Stimulated activated CD4-positive, alpha-beta T cell treated with anti-CD3 and anti-CD28 coated beads, Interleukin-4, amount 100 ng/mL, for 4 hours (primary cell): ENCODE measurements around the gene TJAP1.
"Not testable (repeated sequence)": the region's sequence is repeated elsewhere in the genome, so short reads cannot be mapped to it uniquely, and the experiment has no call there.

ENCODE experiments used
- DNase-seq, 2 experiments: peaks; one replicate each; pipeline ENCODE4 v3.0.0-alpha.2; 2020

Gene TJAP1

DNA sequence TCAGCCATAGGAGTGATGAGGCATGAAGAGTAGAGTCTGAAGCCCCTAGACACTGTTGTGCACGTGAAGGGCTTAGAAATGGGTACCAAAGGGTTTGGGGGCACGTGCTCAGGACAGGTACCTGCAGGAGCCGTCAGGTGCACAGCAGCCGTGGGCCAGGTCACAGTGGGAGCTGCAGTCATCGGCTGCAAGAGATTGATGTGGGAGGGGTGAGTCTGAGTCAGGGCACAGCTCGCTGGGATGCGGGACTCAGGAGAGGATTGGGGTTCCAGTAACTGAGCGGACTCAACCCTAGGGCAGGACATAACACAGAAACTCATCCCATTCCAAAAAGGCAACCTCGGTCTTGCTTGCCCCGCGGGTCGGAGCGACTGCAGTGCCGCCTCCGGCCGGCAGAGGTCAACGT lies 23.1 kb upstream of the TJAP1 start:
- DNase-seq, result peak; percentile 52 to 71

DNA sequence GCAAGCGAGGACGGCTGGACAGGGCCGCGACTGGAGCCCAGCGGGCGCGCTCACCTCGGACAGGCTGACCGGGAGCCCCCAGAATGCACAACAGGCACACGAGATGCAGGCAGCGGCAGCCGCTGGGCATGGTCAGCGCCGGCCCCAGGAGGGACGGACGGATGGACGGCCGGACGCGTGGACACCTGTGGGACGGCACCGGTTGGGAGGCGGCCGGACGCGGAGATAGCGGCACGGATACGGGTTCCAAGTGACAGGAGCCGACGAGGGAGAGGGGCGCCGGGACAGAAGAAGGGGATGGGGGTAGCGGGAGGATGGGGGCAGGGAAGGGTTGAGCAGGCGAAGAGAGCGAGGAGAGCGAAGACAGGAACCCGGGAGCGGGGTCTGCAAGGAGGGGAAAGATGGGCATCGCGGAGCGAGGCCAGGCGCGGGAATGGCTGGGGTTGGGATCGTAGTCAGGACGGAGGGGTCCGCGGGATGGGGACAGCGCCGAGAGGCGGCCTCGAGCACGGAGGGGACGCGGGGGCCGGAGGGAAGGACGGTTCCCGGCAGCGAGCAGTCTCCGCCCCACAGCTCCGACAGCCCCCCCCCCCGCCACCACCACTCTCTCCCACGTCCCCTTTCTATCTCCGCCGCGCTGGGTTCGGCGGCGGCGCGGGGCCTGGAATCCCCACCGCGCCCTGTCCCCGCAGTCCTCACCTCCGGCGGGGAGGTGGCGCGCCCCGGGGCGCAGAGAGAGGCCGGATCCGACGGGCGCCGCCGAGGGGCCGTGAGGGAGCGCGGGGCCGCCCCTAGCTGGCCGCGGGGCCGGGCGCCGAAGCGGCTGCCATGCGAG lies 22.5 kb upstream of the TJAP1 start:
- DNase-seq, result peak; percentile 26 to 50

- DNase-seq, result peak; percentile 65 to 80
These were observed 21.6 kb upstream of the TJAP1 start, which contains the start of gene DLK2 for GRCh38 chr6:43455531-43456428. Gene DLK2 (minus strand): TSS chr6:43455548. CDS start chr6:43454825, 723 bp downstream.

- no peak for DNase-seq
These were observed 19.7 kb upstream of the TJAP1 start for GRCh38 chr6:43457643-43458042.

DNA sequence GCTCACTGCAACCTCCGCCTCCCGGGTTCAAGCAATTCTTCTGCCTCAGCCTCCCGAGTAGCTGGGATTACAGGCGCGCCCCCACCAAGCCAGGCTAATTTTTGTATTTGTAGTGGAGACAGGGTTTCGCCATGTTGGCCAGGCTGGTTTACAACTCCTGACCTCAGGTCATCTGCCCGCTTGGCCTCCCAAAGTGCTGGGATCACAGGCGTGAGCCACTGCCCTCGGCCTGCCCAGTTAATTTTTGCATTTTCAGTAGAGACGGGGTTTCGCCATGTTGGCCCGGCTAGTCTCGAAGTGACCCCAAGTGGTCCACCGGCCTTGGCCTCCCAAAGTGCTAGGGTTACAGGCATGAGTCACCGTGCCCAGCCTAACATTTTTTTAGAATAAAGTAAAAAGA lies 19.2 kb upstream of the TJAP1 start:
- DNase-seq, result not testable (repeated sequence)

- DNase-seq, result no peak
These were observed 17.8 kb upstream of the TJAP1 start for GRCh38 chr6:43459535-43459934.

DNA sequence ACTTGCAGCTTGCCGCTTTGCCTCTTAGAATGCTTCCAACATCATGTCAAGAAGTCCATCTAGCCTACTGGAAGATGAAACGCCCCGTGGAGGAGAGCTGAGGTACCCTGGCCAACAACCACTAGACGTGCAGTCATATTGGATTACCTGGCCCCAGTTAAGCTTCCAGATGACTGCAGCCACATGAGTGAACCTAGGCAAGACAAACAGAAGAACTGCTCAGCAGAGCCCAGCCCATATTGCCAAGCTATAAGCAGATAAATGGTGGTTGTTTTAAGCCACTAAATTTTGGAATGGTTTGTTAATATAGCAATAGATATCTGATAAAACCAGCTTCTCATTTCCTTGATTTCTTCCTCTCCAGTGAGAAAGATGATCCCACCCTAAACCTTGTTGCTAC lies 17.3 kb upstream of the TJAP1 start:
- no peak for DNase-seq

- DNase-seq, result no peak
These were observed 15.4 kb upstream of the TJAP1 start for GRCh38 chr6:43461936-43462335.

DNA sequence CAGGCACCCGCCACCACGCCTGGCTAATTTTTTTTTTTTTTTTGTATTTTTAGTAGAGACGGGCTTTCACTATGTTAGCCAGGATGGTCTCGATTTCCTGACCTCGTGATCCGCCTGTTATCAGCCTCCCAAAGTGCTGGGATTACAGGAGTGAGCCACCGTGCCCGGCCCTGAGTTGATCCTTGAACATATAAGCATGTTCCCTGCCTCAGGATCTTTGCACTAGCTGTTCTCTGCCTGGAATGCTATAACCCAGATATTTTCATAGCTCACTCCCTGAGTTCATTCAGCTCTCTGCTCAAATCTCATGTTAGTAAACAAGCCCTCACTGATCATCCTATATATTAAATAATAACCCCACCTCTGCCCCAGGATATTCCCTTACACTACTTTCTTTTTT lies 13.0 kb upstream of the TJAP1 start:
- DNase-seq, result no peak

DNA sequence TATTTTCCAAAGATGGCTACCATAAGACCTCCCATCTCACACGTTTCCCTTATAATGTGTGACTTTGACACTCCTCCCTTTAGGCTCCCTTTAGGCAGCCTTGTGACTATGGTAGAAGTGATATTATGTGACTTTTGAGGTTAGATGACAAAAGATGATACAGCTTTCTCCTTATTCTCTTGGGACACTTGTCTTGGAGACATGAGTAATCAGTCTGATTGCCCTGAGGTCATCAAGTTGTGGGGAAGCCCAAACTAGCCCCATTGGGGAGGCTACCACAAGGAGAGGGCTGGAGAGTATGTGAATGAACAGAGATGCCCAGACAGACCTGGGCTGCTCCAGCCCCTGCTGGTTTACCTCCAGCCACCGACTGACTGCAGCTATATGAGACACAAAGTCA lies 11.4 kb upstream of the TJAP1 start:
- no peak for DNase-seq

DNA sequence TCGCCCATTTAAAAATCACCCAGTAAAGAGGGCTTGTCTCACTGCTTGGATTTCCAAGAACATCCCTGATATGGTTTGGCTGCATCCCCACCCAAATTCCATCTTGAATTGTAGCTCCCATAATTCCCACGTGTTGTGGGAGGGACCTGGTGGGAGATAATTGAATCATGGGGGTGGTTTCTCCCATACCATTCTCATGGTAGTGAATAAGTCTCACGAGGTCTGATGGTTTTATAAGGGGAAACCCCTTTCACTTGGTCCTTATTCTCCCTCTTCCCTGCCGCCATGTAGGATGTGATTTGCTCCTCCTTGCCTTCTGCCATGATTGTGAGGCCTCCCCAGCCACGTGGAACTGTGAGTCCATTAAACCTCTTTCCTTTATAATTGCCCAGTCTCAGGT lies 10.1 kb upstream of the TJAP1 start:
- not testable (repeated sequence) for DNase-seq

DNA sequence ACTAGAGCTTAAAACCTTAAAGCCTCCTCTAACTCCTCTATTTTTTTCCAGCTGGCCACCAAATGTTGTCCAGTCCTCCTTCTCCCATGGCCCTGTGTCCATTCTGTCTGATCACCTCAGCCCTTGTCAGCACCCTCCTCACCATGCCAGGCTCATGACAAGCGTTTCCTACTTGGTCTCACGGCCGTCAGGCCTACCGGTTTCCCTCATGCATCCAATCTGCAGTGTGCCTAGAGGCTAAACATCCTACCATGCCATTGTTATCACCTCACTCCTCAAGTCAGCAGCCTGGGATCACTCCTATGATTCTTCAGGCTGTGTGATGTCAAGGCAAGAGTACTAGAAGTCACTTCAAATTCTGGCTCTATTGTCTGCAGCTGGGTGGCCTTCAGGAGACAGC lies 9.6 kb upstream of the TJAP1 start:
- DNase-seq, result no peak

GRCh38 chr6:43468240-43468639 lies 9.1 kb upstream of the TJAP1 start:
- no peak for DNase-seq

DNA sequence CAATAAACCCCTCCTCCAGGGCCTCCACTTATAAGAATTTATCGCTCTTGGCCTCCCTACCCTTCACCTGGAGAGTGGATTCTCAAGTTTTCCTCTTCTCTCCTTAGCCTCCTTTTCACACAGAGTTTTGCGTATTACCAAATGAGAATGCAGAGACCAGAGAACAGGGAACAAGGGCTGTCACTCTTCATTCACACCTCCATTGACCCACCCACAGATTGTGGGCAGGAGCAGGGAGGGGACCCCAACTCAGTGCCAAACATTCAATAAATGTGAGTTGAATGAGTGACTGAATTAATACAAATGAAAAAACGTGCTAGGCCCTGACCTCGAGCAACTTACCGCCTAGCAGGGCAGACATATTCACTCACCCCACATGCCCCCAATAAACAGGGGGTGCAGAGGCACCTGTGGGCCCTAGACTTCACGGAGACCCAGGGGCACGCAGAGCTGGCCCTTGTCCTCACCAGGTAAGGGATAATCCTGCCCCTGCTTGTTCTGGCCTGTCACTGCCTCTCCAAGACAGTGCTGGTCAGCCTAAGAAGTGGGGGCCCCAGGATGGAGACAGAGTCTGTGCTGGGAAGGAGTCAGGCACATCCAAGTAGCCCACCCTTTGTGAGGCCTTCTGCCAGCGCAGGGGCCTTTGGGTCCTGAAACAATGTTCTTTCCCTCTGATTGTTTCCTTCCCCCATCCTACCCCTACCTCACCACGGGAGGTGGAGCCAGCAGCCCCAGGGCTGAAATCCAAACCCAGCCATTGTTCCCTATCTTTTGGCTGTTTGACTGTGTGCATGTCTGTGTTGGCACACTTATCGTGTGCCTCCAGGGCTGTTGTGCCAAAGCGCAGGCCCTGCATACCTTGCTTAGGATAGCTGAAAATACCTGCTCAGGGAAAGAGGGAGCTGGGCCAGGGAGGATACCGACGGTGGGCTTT lies 8.4 kb upstream of the TJAP1 start:
- DNase-seq, result no peak

DNA sequence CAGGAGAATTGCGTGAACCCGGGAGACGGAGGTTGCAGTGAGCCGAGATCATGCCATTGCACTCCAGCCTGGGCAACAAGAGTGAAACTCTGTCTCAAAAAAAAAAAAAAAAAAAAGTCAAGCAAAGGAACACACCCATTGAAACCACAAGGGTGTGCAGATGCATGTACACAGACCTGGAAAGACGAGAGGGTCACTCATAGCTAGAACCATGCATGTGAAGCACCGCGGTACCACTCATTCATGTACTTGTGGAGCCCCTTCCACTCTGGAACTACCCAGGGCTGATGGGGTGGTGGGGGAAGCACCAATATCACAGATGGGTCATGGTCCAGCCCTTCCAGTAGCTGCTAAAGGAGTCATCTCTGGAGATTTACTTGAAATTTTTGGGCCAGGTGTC lies 7.4 kb upstream of the TJAP1 start:
- no peak for DNase-seq

- DNase-seq, result no peak
These were observed 6.0 kb upstream of the TJAP1 start for GRCh38 chr6:43471399-43471798.

GRCh38 chr6:43472515-43472914 lies 4.9 kb upstream of the TJAP1 start:
- no peak for DNase-seq

GRCh38 chr6:43475516-43475915 lies 1.9 kb upstream of the TJAP1 start:
- DNase-seq, result no peak

GRCh38 chr6:43476746-43477145 lies 624 bp upstream of the TJAP1 start:
- DNase-seq, result no peak

- DNase-seq, result no peak
These were observed 620 bp downstream of the TJAP1 start for GRCh38 chr6:43478008-43478372.

- DNase-seq, result no peak
These were observed 3.7 kb downstream of the TJAP1 start for GRCh38 chr6:43481075-43481474.

DNA sequence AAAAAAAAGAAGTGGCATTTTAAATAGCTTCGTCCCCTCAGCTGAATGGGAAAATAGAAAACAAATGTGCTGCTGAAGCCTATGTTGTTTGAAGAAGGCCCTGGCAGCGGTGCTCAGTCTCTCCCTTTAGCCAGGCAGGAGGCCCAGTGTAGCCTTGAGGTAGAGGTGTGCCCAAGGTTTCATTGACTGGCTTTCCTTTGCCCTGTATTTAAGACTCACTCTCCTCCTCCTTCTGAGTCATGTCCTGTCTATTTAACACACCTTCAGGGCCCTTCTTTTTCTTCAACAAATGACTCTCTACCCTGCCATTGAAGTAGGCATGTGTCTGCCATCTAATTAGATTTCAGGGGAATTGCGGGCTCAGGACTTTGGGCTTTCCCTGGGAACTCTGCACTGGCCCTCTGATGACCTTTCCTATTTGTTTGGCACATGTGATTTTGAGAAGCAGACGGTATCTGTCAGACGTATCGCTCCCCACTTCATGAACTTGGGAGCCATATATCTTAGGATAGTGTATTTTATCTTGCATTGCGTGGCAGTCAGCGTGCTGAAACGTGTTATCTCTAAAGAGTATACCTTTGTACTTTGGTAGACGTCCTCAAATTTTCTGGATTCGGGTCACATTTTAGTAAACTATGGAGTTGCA lies 4.3 kb downstream of the TJAP1 start:
- DNase-seq, result no peak
